Activated T-helper 1 cell treated with anti-CD3 and anti-CD28 coated beads, Interleukin-12 subunit alpha, Interleukin-12 subunit beta, Interleukin-2, Interleukin-4 antibody, amounts not matched to agents 30 ng/mL and 10 ng/mL and 1 ng/mL, durations not matched to agents 14 hours and 24 hours and 36 hours (primary cell): ENCODE data around the gene RNF113B. TPM values are rescaled to one million over a fixed set of nuclear protein-coding genes. Genes with fewer than 3 reads are reported as not detected.

Source experiments
- DNase-seq: peaks from one replicate; pipeline ENCODE4 v3.0.0; 2021; ENCODE audit warnings: low spot score
- H3K27ac Mint-ChIP-seq: one replicate; pipeline ENCODE4 v1.8.0; 2021; ENCODE audit warnings: mild to moderate bottlenecking, mixed read lengths
- H3K27me3 Mint-ChIP-seq: one replicate; pipeline ENCODE4 v1.8.0; 2022; ENCODE audit warnings: mild to moderate bottlenecking, moderate library complexity, mixed read lengths; ENCODE audit not compliant: insufficient read depth
- H3K36me3 Mint-ChIP-seq: one replicate; pipeline ENCODE4 v1.8.0; 2021; ENCODE audit warnings: low read depth, mixed read lengths
- H3K4me1 Mint-ChIP-seq: one replicate; pipeline ENCODE4 v1.8.0; 2021; ENCODE audit warnings: low read depth, mixed read lengths
- H3K4me3 Mint-ChIP-seq: one replicate; pipeline ENCODE4 v1.8.0; 2021; ENCODE audit warnings: mild to moderate bottlenecking, moderate library complexity, mixed read lengths
- H3K9me3 Mint-ChIP-seq: one replicate; pipeline ENCODE4 v1.8.0; 2021; ENCODE audit warnings: mixed read lengths
- intact Hi-C: fragments of 100-400 bp; cut with micrococcal nuclease; formaldehyde crosslinking; loops from one replicate; pipeline ENCODE4 v1.15.1; 2024
- total RNA-seq: library from RNA; stranded (reverse); gene quantifications from 2 replicates; pipeline ENCODE4 v1.2.3, GENCODE V29; 2022

The RNF113B gene
- total RNA-seq, 1 donor from 2014 or later, result not detected

- H3K27ac Mint-ChIP-seq, result no peak overlapping the region
- no peak for DNase-seq
- H3K27me3 Mint-ChIP-seq, result peaks cover 4% of the 10 kb centered on the region
- intact Hi-C loops, result no loop called here
- H3K36me3 Mint-ChIP-seq, result no peaks in the 10 kb centered on the region
- H3K4me1 Mint-ChIP-seq, result no peaks in the 10 kb centered on the region
- H3K4me3 Mint-ChIP-seq, result no peak overlapping the region
- no peaks in the 10 kb centered on the region for H3K9me3 Mint-ChIP-seq
Observed at GRCh38 chr13:98157188-98157587, 19.9 kb downstream of the RNF113B start.

- Mint-ChIP-seq H3K4me1 (no peaks in the 10 kb centered on the region), H3K9me3 (no peaks in the 10 kb centered on the region), H3K36me3 (no peaks in the 10 kb centered on the region), H3K27me3 (peaks cover 4% of the 10 kb centered on the region), H3K27ac (no peak overlapping the region), H3K4me3 (no peak overlapping the region)
- intact Hi-C loops, result no loop called here
- no peak for DNase-seq
Observed at GRCh38 chr13:98156259-98156658, 20.8 kb downstream of the RNF113B start.

- no peak overlapping the region for H3K27ac Mint-ChIP-seq
- H3K36me3 Mint-ChIP-seq, result no peaks in the 10 kb centered on the region
- no peaks in the 10 kb centered on the region for H3K9me3 Mint-ChIP-seq
- DNase-seq, result no peak
- H3K4me1 Mint-ChIP-seq, result no peaks in the 10 kb centered on the region
- intact Hi-C loops, result no loop called here
- no peak overlapping the region for H3K4me3 Mint-ChIP-seq
- peaks cover 2% of the 10 kb centered on the region for H3K27me3 Mint-ChIP-seq
Observed at GRCh38 chr13:98155475-98156109, 21.5 kb downstream of the RNF113B start.

GRCh38 chr13:98150832-98151479 lies 26.1 kb downstream of the RNF113B start:
- Mint-ChIP-seq H3K27me3 (peaks cover 23% of the 10 kb centered on the region), H3K9me3 (no peaks in the 10 kb centered on the region), H3K27ac (no peak overlapping the region), H3K36me3 (no peaks in the 10 kb centered on the region), H3K4me3 (no peak overlapping the region), H3K4me1 (no peaks in the 10 kb centered on the region)
- no peak for DNase-seq
- intact Hi-C loops, result loop anchor here (5.0 kb wide), 1 partner anchor 501 kb away; no protein-coding TSS in a partner anchor

- Mint-ChIP-seq H3K36me3 (no peaks in the 10 kb centered on the region), H3K4me3 (no peak overlapping the region), H3K27me3 (peaks cover 46% of the 10 kb centered on the region), H3K4me1 (no peaks in the 10 kb centered on the region), H3K9me3 (no peaks in the 10 kb centered on the region), H3K27ac (no peak overlapping the region)
- intact Hi-C loops, result no loop called here
- DNase-seq, result no peak
Observed at GRCh38 chr13:98147521-98147920, 29.5 kb downstream of the RNF113B start.

- peaks cover 66% of the 10 kb centered on the region for H3K27me3 Mint-ChIP-seq
- no peaks in the 10 kb centered on the region for H3K36me3 Mint-ChIP-seq
- no peak overlapping the region for H3K27ac Mint-ChIP-seq
- no peaks in the 10 kb centered on the region for H3K9me3 Mint-ChIP-seq
- no peak for DNase-seq
- peak overlapping the region; percentile 73 for H3K4me3 Mint-ChIP-seq
- no peaks in the 10 kb centered on the region for H3K4me1 Mint-ChIP-seq
- intact Hi-C loops, result no loop called here
Observed at GRCh38 chr13:98144801-98145350, 32.2 kb downstream of the RNF113B start.

GRCh38 chr13:98144027-98144741 lies 32.9 kb downstream of the RNF113B start:
- Mint-ChIP-seq H3K9me3 (no peaks in the 10 kb centered on the region), H3K36me3 (no peaks in the 10 kb centered on the region), H3K4me1 (no peaks in the 10 kb centered on the region), H3K27ac (no peak overlapping the region), H3K4me3 (peak overlapping the region; percentile 73), H3K27me3 (peaks cover 65% of the 10 kb centered on the region)
- intact Hi-C loops, result no loop called here
- DNase-seq, result no peak

- Mint-ChIP-seq H3K9me3 (no peaks in the 10 kb centered on the region), H3K27me3 (peaks cover 63% of the 10 kb centered on the region), H3K4me3 (peak overlapping the region; percentile 73), H3K36me3 (no peaks in the 10 kb centered on the region), H3K27ac (no peak overlapping the region), H3K4me1 (no peaks in the 10 kb centered on the region)
- intact Hi-C loops, result no loop called here
- DNase-seq, result no peak
Observed at GRCh38 chr13:98143601-98144026, 33.5 kb downstream of the RNF113B start.

GRCh38 chr13:98143157-98143553 lies 33.9 kb downstream of the RNF113B start:
- no peak overlapping the region for H3K4me3 Mint-ChIP-seq
- intact Hi-C loops, result no loop called here
- DNase-seq, result no peak

GRCh38 chr13:98142380-98143156 lies 34.5 kb downstream of the RNF113B start, which contains the start of gene FARP1:
TSS of gene FARP1 (plus strand) at chr13:98143094. CDS start at chr13:98213243, 70,149 bp downstream.
- H3K4me3 Mint-ChIP-seq, result peak within 1 kb of the TSS; percentile 73
- H3K4me1 Mint-ChIP-seq, result no peaks in the 10 kb centered on the region
- no peaks in the 10 kb centered on the region for H3K9me3 Mint-ChIP-seq
- H3K36me3 Mint-ChIP-seq, result no peaks in the 10 kb centered on the region
- intact Hi-C loops, result no loop called here
- H3K27ac Mint-ChIP-seq, result no peak within 1 kb of the TSS
- peaks cover 59% of the 10 kb centered on the region for H3K27me3 Mint-ChIP-seq
- peak; percentile 22 for DNase-seq

More at GRCh38 chr13:98143157-98143553, 33.9 kb downstream of the RNF113B start:
- Mint-ChIP-seq H3K27me3 (peaks cover 63% of the 10 kb centered on the region), H3K36me3 (no peaks in the 10 kb centered on the region), H3K9me3 (no peaks in the 10 kb centered on the region), H3K27ac (no peak overlapping the region), H3K4me1 (no peaks in the 10 kb centered on the region)

GRCh38 chr13:98141509-98142379 lies 35.3 kb downstream of the RNF113B start:
- H3K27me3 Mint-ChIP-seq, result peaks cover 58% of the 10 kb centered on the region
- DNase-seq, result no peak
- no peaks in the 10 kb centered on the region for H3K9me3 Mint-ChIP-seq
- H3K4me1 Mint-ChIP-seq, result no peaks in the 10 kb centered on the region
- intact Hi-C loops, result no loop called here
- H3K4me3 Mint-ChIP-seq, result peak overlapping the region; percentile 64
- H3K27ac Mint-ChIP-seq, result no peak overlapping the region
- H3K36me3 Mint-ChIP-seq, result no peaks in the 10 kb centered on the region

GRCh38 chr13:98141091-98141490 lies 36.0 kb downstream of the RNF113B start:
- Mint-ChIP-seq H3K9me3 (no peaks in the 10 kb centered on the region), H3K36me3 (no peaks in the 10 kb centered on the region), H3K4me3 (no peak overlapping the region), H3K4me1 (no peaks in the 10 kb centered on the region), H3K27me3 (peaks cover 57% of the 10 kb centered on the region), H3K27ac (no peak overlapping the region)
- intact Hi-C loops, result no loop called here
- no peak for DNase-seq
